BE2C (cell line): ENCODE measurements around the gene RAB11FIP3.

Source experiments
- DNase-seq: peaks from one replicate; pipeline ENCODE4 v3.0.0-alpha.2; 2020
- H3K27me3 ChIP-seq: fragments of 250-450 bp; sonication (Bioruptor Pico); 2 replicates; pipeline ENCODE4 v1.5.1; 2020; ENCODE audit warnings: mild to moderate bottlenecking
- H3K36me3 ChIP-seq: fragments of 250-450 bp; sonication (Bioruptor Pico); 2 replicates; pipeline ENCODE4 v1.5.1; 2020; ENCODE audit warnings: mild to moderate bottlenecking
- H3K4me1 ChIP-seq: fragments of 250-450 bp; sonication (Bioruptor Pico); 2 replicates; pipeline ENCODE4 v1.5.1; 2020
- H3K4me3 ChIP-seq: 2 replicates; pipeline ENCODE4 v1.5.1; 2011; ENCODE audit warnings: low read depth, low read length
- H3K9me3 ChIP-seq: fragments of 250-450 bp; sonication (Bioruptor Pico); 2 replicates; pipeline ENCODE4 v1.5.1; 2020
- CTCF ChIP-seq: IDR thresholded peaks from 2 replicates; pipeline ENCODE4 v1.5.1; 2012; ENCODE audit warnings: mild to moderate bottlenecking, low read depth, low read length

The RAB11FIP3 gene

DNA sequence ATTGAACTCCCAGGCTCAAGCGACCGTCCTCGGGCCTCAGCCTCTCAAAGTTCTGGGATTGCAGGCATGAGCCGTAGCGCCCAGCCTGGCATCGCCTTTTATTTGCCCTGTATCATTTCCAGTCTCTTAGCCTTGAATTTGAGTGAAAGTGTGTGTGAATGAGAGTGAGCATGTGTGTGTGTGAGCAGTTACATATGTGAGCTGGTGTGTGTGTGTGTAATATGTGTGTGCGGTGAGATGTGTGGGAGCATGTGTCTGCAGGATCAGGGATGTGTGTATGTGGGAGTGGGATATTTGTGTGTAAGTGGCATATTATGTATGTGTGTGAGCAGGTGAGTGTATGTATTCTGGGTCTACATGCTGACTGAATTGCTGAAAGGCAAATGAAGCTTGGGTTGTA, 5.5 kb downstream of the RAB11FIP3 start:
- Histone ChIP-seq H3K36me3 (no peaks in the 10 kb centered on the region), H3K4me3 (no peak overlapping the region), H3K4me1 (no peaks in the 10 kb centered on the region), H3K27me3 (no peaks in the 10 kb centered on the region), H3K9me3 (no peaks in the 10 kb centered on the region)
- TF ChIP-seq CTCF, result no peak
- DNase-seq, result no peak

DNA sequence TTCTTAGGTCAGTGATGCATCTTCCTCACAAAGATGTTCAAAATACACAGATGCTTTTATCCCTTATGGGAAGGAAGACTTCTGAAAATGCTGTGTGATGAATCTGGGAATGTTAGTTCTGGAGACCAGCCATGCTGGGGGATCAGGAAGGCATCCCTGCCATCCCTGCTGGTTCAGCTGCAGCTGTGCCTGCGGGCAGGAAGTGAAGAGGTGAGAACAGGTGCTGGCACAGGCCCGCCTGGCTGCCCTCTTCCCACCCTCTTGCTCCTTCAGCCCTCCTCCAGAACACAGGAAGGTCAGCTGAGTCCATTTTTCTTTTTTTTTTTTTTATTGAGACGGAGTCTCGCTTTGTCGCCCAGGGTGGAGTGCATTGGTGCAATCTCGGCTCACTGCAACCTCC, 15.2 kb downstream of the RAB11FIP3 start:
- no peak for DNase-seq
- H3K9me3 ChIP-seq, result no peaks in the 10 kb centered on the region
- no peak for TF ChIP-seq CTCF
- H3K27me3 ChIP-seq, result no peaks in the 10 kb centered on the region
- H3K36me3 ChIP-seq, result no peaks in the 10 kb centered on the region
- no peak overlapping the region for H3K4me3 ChIP-seq
- H3K4me1 ChIP-seq, result no peaks in the 10 kb centered on the region

DNA sequence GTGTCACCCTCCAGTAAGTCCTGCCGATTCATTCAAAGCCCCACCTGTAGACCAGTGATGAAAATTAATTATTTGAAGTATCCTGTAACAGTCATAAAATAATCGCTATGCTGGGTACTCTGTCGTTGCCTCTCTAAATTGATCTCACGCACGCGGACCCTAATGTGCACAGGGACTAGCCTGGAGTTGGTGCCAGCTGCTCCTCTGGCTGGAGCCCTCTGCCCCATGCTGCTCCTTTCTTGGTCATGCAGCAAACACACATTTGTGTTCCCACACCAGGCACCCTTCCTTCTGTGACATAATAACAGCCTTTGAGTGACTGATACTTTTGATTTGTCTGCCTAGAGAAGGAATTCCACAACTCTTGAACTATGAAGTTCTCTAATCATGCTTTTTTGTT, 16.0 kb downstream of the RAB11FIP3 start:
- Histone ChIP-seq H3K4me1 (no peaks in the 10 kb centered on the region), H3K36me3 (no peaks in the 10 kb centered on the region), H3K9me3 (no peaks in the 10 kb centered on the region), H3K27me3 (no peaks in the 10 kb centered on the region), H3K4me3 (no peak overlapping the region)
- TF ChIP-seq CTCF, result no peak
- no peak for DNase-seq

DNA sequence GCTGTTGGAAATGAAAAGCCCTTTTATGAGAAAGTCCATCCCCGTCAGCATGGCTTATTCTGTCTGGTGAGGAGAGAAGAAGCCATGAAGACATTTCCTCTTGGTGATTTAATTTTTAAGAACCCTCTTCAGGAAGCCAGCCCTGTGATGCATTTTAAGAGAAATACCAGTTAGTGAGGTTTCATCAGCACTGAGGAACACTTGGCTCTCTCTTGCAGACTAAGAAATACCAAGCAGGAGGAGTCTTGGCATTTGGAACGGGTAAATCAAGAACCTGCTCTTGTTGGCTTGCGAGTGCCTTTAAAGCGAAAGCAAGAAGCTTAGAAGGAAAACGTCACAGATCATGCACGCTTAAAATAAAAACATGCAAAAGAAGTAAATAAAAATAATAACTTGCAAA, 17.5 kb downstream of the RAB11FIP3 start:
- H3K36me3 ChIP-seq, result no peaks in the 10 kb centered on the region
- H3K27me3 ChIP-seq, result no peaks in the 10 kb centered on the region
- no peak overlapping the region for H3K4me3 ChIP-seq
- no peaks in the 10 kb centered on the region for H3K4me1 ChIP-seq
- no peak for TF ChIP-seq CTCF
- no peaks in the 10 kb centered on the region for H3K9me3 ChIP-seq
- DNase-seq, result no peak

GRCh38 chr16:444027-444426, 18.6 kb downstream of the RAB11FIP3 start:
- H3K4me3 ChIP-seq, result no peak overlapping the region
- TF ChIP-seq CTCF, result no peak
- H3K27me3 ChIP-seq, result no peaks in the 10 kb centered on the region
- no peaks in the 10 kb centered on the region for H3K36me3 ChIP-seq
- no peaks in the 10 kb centered on the region for H3K9me3 ChIP-seq
- H3K4me1 ChIP-seq, result no peaks in the 10 kb centered on the region
- DNase-seq, result no peak

GRCh38 chr16:445566-445965, 20.1 kb downstream of the RAB11FIP3 start:
- no peaks in the 10 kb centered on the region for H3K9me3 ChIP-seq
- no peaks in the 10 kb centered on the region for H3K36me3 ChIP-seq
- H3K4me1 ChIP-seq, result no peaks in the 10 kb centered on the region
- no peak for TF ChIP-seq CTCF
- DNase-seq, result no peak
- no peak overlapping the region for H3K4me3 ChIP-seq
- H3K27me3 ChIP-seq, result no peaks in the 10 kb centered on the region
